NCI-H460 (cell line): ENCODE results near the gene LACC1. TPM values are rescaled to one million over a fixed set of nuclear protein-coding genes. Genes with fewer than 3 reads are reported as not detected.

Experiments used
- DNase-seq: peaks from one replicate; pipeline ENCODE4 v3.0.0-alpha.2; 2016; ENCODE audit warnings: low read depth; ENCODE audit errors: extremely low read depth
- total RNA-seq: library from RNA; depleted of rRNA; stranded (reverse); fragments of >200 nt; shearing (Covaris generic); gene quantifications from 2 replicates; pipeline ENCODE4 v1.2.3, GENCODE V29; 2014

LACC1 gene
- total RNA-seq, 1 experiment from 2014 or later: 3.9 TPM

- no peak for DNase-seq
Observed at GRCh38 chr13:43881580-43881979, 1.9 kb downstream of the LACC1 start.

- DNase-seq: no peak
Observed at GRCh38 chr13:43883631-43884030, 3.9 kb downstream of the LACC1 start.

DNA sequence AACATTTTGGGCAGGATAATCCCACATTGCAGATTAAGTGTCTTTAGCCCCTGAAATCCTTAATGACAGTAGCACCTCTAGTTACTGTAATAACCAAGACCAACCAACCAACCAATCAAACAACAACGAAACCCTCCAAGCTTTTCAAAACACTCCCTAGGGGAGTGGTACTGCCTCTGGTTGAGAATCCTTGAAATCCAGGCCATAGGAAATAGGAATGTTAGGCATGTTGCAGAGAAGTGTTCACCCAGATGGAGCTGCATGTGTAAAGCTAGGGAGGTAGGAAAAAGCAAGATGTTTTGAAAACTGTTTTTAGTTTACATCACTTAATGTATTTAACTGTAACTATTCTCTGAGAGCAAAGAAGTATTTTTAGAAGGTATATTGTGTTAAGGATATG is 4.5 kb downstream of the LACC1 start:
- DNase-seq: no peak

- DNase-seq: no peak
Observed at GRCh38 chr13:43894438-43894837, 14.7 kb downstream of the LACC1 start.

DNA sequence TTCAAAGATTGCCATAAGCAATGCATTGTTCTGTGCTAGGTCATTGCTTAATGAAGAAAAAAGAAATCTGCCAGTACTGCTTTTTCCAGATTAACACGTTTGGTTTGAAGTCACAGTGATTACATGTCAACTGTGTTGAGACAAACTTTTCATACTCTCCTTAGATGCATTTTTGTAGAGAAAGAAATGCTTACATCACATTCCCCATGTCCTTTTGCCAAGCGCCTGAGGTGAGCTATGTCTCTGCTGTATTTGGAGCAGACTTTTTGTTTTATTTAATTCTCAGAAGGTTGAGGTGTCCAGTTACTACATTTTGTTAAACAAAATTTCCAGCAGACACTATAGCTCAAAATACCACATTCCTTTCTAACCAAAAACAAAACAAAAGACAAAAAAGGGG is 16.2 kb downstream of the LACC1 start:
- no peak for DNase-seq

DNA sequence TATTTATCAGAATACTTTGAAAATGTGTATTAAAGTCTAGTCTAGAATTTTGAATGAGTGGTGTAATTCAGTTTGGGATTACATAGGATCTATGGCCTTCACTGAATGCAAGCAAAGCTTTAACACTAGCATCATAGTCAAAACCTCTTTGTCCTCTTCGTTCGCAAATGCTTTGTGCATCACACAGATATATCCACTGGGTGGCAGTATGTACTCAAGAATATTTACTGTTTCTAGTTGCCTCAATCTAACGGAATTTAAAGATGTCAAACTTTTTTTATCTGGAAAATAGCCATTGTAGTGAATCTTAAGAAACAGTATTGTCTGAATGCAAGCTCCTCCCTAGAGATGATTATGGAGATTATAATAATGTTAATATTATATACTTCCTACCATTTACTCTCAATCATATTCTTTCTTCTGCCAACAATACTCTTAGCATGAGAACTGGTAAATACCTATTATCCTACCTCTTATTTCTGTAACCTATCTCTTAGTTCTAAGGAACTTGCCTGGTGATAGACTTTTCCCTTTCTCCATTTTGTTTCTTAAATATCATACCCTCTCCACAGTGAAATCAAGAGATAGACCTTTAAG is 25.8 kb downstream of the LACC1 start:
- peak; percentile 52 for DNase-seq

DNA sequence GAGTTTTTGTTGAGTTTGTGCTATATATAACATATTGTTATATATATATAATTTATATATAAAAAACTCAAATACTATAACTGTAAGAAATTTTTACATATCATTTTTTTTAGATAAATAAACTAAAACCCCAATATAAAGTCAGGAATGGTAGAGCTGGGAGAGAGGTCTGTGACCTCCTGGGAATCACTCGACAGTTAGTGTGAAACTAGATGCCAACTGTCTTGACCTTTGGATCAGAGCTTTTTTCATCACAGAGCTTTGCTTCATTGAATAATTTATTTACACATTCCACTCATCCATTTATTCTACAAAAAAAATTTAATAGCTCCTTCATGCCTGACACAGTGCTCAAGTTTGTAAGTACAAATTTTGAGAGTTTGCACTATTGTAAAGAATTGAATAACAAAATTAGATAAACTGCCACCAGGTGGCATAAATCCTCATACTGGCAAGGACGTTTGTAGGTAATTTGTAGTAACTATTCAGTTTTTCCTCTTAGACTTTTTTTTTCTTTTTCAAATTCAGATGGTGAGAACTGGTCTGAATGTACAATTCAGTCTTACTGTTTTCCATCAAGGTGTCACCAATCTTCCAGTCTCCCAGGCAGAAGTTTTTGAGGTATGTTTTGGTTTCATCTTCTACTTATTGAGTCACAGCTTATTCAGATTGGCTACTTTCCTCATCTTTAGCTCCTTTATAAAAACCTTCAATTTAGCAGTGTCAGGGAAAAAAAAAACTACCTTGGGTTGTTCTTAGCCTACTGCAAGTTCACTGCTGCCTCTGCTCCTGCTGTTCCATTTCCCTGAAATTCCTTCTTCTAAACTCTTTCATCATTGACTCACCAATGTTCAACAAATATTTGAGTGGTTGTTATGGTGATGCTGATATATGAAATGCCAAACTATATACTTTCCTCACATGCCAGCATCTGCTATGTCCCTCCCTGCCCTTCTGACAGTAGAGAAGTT is 28.7 kb downstream of the LACC1 start:
- peak; percentile 22 for DNase-seq

DNA sequence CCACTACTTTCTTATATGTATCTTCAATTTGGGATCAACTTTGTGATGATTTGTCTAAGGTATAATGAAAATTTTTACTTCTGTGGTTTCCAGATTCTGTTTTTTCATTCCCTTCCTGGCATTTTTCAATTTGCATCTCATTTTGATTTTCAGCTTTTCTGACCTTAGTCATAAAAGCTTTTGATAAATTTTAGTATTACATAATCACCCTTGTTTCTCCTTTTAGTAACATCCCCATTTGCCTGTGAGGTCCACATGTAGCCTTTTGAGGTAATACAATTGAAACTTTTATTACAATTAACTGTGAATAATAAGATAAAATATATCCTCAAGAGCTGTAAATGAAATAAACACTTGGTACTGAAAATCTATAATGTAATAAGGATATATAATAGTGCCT is 31.2 kb downstream of the LACC1 start:
- no peak for DNase-seq

DNA sequence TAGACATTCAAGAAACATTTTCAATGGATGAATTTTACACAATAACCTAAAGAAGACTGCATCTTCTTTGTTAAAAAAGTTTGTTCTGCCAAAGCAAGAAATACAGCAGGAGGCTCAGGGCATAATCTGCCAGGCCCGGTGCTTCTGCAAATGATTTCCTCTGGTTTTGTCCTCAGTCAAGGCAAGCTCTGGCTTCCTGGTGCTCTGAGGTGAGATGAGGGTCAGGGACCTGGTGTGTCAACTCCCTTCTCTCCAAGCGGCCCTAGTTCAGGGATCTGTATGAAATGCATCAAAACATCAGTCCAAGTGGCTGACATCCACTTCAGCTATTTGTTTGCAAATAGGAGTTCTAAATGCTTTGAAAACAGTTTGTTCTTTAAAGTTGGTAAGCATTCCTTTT is 31.6 kb downstream of the LACC1 start:
- no peak for DNase-seq

DNA sequence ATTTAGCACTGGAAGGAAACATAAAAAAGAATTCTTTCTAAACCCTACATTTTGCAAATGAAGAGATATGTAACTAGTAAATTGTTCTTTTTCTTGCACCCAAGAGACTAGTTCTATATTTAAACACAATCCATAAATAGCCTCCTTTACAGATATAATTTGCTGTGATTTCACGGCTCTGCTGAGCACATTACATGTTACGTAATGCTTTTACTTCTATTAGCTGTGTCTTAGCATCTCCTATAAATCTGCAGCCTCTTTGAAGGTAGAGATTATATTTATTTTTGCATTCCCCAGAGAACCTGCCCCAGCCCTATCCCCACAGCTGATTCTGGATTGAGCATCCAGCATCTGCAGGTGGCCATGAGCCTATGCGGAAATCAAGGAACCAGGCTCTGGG is 32.2 kb downstream of the LACC1 start:
- no peak for DNase-seq

- DNase-seq: no peak
Observed at GRCh38 chr13:43915451-43915850, 35.7 kb downstream of the LACC1 start.

DNA sequence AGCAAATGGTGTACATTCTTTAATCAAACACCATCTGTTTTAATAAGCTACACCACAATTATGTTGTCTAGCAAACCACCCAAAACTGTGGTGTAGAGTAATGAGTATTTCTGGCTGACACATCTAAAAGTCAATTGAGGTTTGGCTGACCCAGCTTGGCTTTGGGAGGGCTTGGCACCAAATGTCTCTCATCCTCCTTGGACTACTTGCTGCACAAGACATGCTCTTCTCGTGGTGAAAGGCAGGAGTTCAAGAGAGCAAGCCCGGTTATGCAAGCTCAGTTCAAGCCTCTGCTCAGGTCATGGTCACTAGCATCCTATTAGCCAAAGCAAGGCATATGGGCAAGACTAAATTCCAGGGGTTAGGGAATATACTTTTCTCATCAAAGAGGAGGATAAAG is 37.1 kb downstream of the LACC1 start:
- DNase-seq: no peak

- DNase-seq: no peak
Observed at GRCh38 chr13:43918636-43919035, 38.9 kb downstream of the LACC1 start.

GRCh38 chr13:43920965-43921674 is 41.4 kb downstream of the LACC1 start:
- DNase-seq: no peak

DNA sequence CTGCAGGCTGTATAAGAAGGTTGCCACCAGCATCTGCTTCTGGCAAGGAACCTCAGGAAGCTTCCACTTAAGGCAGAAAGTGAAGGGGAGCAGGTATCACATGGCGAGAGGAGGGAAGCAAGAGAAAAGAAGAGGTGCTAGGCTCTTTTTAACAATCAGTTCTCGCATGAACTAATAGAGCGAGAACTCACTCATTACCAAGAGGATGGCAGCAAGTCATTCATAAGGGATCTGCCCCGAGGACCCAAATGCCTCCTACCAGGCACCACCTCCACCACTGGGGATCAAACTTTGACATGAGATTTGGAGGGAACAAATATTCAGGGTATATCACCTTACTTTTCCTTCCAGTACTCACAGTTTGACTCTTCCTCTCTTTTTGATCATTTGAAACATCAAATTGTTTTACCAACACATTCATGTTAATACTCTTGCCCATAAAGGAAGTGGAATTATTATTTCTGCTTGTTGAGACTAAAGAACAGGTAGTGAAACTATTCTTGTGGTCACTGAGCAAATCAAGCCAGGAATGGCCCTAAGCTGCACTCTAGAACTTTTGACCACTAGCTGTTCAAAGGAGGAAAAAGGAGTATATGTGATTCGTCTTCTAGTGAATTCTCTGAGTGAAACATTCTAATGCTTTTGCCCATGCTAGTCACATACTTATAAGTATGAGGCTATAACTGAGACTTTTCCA is 45.0 kb downstream of the LACC1 start:
- no peak for DNase-seq

- DNase-seq: no peak
Observed at GRCh38 chr13:43929947-43930346, 50.2 kb downstream of the LACC1 start.

- DNase-seq: no peak
Observed at GRCh38 chr13:43933378-43933777, 53.7 kb downstream of the LACC1 start.

GRCh38 chr13:43934273-43934672 is 54.6 kb downstream of the LACC1 start:
- no peak for DNase-seq

- DNase-seq: no peak
Observed at GRCh38 chr13:43935878-43936277, 56.2 kb downstream of the LACC1 start.

GRCh38 chr13:43936647-43937046 is 56.9 kb downstream of the LACC1 start:
- DNase-seq: no peak

DNA sequence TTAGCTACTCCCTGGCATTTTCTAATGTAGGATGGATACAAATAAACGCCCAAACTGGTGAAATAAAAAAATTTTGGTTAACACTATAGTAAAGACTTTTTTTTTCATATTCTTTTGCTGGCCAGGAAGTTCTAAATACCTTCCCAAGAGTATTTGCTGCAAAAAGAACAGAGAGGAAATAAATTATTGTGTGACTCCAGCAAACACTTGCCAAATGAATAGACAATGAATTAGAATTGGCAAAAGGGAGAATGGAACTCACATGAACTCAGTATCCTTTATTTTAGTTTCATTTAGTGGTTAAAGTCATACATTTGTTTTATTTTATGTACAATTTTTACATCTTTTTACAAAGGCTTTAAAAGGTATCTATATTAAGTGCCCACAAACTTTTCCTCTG is 58.1 kb downstream of the LACC1 start:
- no peak for DNase-seq
